HCT116 (cell line): ENCODE data around the gene MALT1. TPM values are rescaled to one million over a fixed set of nuclear protein-coding genes. Genes with fewer than 3 reads are reported as not detected.

Experiments
- ATAC-seq: fragments of 200-7000 bp; cut with Tn5 transposase; 2 replicates; pipeline ENCODE4 v1.9.1; 2020; ENCODE audit warnings: mild to moderate bottlenecking, moderate library complexity
- BruUV-seq: library from RNA; stranded (reverse); fragments of 400-500 nt; replicated peaks from 2 replicates; lab custom pipeline; 2021; lab: Mats Ljungman, UMichigan
- CTCF ChIA-PET: fragments of 300-600 bp; sonication (Branson Sonifier 250); formaldehyde crosslinking; loops from one replicate; lab custom pipeline; 2021; ENCODE audit warnings: antibody characterized with exemption; lab: Charles Lee
- POLR2A ChIA-PET: fragments of 300-600, 350-600 bp; sonication (Branson Sonifier 250); formaldehyde crosslinking; loops from one replicate; lab custom pipeline; 2021; ENCODE audit warnings: antibody characterized with exemption; lab: Charles Lee
- RAD21 ChIA-PET, 2 experiments: fragments of 300-600 bp; sonication (Branson Sonifier 250); formaldehyde crosslinking; loops; one replicate each; lab custom pipeline; 2023; ENCODE audit warnings: low total read pairs in 2 of 2; ENCODE audit not compliant: uncharacterized antibody in 2 of 2, unreplicated experiment in 2 of 2, low non-redundant PET in 1 of 2; lab: Charles Lee
- DNase-seq: peaks from one replicate; pipeline ENCODE4 v3.0.0-alpha.2; 2010; ENCODE audit warnings: low read depth, low spot score
- H2AFZ ChIP-seq: fragments of 200-600 bp; shearing (Covaris generic), sonication (generic); 2 replicates; pipeline ENCODE4 v1.6.1; 2017; ENCODE audit warnings: low read depth, mixed run types, mixed read lengths, antibody characterized with exemption, low read length; ENCODE audit not compliant: poor library complexity, severe bottlenecking
- H3K27ac ChIP-seq: 2 replicates; pipeline ENCODE4 v1.5.1; 2012; ENCODE audit warnings: low read depth, low read length
- H3K27me3 ChIP-seq: fragments of 200-600 bp; sonication (generic); 2 replicates; pipeline ENCODE4 v1.6.1; 2016; ENCODE audit warnings: mixed run types, low read length, mixed read lengths; ENCODE audit not compliant: insufficient read depth
- H3K36me3 ChIP-seq, 2 experiments: fragments of 200-500 bp in 1 of 2; fragments of 200-600 bp in 1 of 2; sonication (Bioruptor generic) in 1 of 2; sonication (generic) in 1 of 2; 2 replicates each; pipeline versions ENCODE4 v1.5.1 to v1.6.1; 2014 to 2016; ENCODE audit warnings: low read length in 2 of 2, inconsistent platforms in 1 of 2, mixed read lengths in 1 of 2, mixed run types in 1 of 2; ENCODE audit not compliant: insufficient read depth in 2 of 2, control insufficient read depth in 1 of 2
- H3K4me1 ChIP-seq, 2 experiments: fragments of 200-600 bp in 1 of 2; sonication (generic) in 1 of 2; 2 replicates each; pipeline versions ENCODE4 v1.5.1 to v1.6.1; 2012 to 2017; ENCODE audit warnings: low read length in 2 of 2, inconsistent platforms in 1 of 2, mild to moderate bottlenecking in 1 of 2, mixed read lengths in 1 of 2, mixed run types in 1 of 2, moderate library complexity in 1 of 2; ENCODE audit not compliant: insufficient read depth in 2 of 2, control insufficient read depth in 1 of 2
- H3K4me2 ChIP-seq: fragments of 200-600 bp; sonication (generic); 2 replicates; pipeline ENCODE4 v1.6.1; 2017; ENCODE audit warnings: mixed run types, low read length, mixed read lengths
- H3K4me3 ChIP-seq, 2 experiments: fragments of 200-600 bp in 1 of 2; sonication (generic) in 1 of 2; replicated peaks in 1 of 2; 2 replicates each; pipeline ENCODE4 v1.5.1; 2011 to 2016; ENCODE audit warnings: low read length in 2 of 2, control low read depth in 1 of 2, low read depth in 1 of 2, mild to moderate bottlenecking in 1 of 2, mixed read lengths in 1 of 2, mixed run types in 1 of 2
- H3K79me2 ChIP-seq: fragments of 200-600 bp; sonication (generic); 2 replicates; pipeline ENCODE4 v1.6.1; 2017; ENCODE audit warnings: mild to moderate bottlenecking, mixed run types, low read length, moderate library complexity, mixed read lengths; ENCODE audit not compliant: insufficient read depth
- H3K9ac ChIP-seq: fragments of 200-600 bp; sonication (generic); 2 replicates; pipeline ENCODE4 v1.6.1; 2016; ENCODE audit warnings: low read length, mixed read lengths
- H3K9me2 ChIP-seq: fragments of 200-600 bp; sonication (generic), shearing (Covaris generic); 2 replicates; pipeline ENCODE4 v1.6.1; 2017; ENCODE audit warnings: mixed run types, mild to moderate bottlenecking, moderate library complexity; ENCODE audit not compliant: insufficient read depth
- H3K9me3 ChIP-seq, 2 experiments: fragments of 200-500 bp in 1 of 2; fragments of 200-600 bp in 1 of 2; sonication (Bioruptor generic) in 1 of 2; sonication (generic) in 1 of 2; 2 replicates each; pipeline ENCODE4 v1.6.1; 2014 to 2017; ENCODE audit warnings: low read length in 2 of 2, mixed read lengths in 2 of 2, inconsistent platforms in 1 of 2, low read depth in 1 of 2, mild to moderate bottlenecking in 1 of 2, mixed run types in 1 of 2, moderate library complexity in 1 of 2; ENCODE audit not compliant: control insufficient read depth in 1 of 2, insufficient read depth in 1 of 2
- H4K20me1 ChIP-seq: fragments of 200-600 bp; sonication (generic), shearing (Covaris generic); 2 replicates; pipeline ENCODE4 v1.6.1; 2017; ENCODE audit warnings: mixed run types, mild to moderate bottlenecking, moderate library complexity; ENCODE audit not compliant: insufficient read depth
- CBX3 ChIP-seq: IDR thresholded peaks from 2 replicates; pipeline ENCODE4 v1.6.1; 2012; ENCODE audit warnings: low read depth
- EGR1 ChIP-seq: IDR thresholded peaks from 2 replicates; pipeline ENCODE4 v1.6.1; 2012; ENCODE audit warnings: low read depth
- EZH2 ChIP-seq: fragments of 200-600 bp; sonication (generic); IDR thresholded peaks from 2 replicates; pipeline ENCODE4 v1.6.1; 2017; ENCODE audit warnings: antibody characterized with exemption, mixed run types
- FOSL1 ChIP-seq: IDR thresholded peaks from 2 replicates; pipeline ENCODE4 v1.6.1; 2012; ENCODE audit warnings: low read depth
- POLR2A ChIP-seq: IDR thresholded peaks from 2 replicates; pipeline ENCODE4 v1.7.0; 2011; ENCODE audit warnings: borderline replicate concordance; ENCODE audit not compliant: insufficient read depth, insufficient read length; ENCODE audit errors: extremely low read depth
- POLR2AphosphoS5 ChIP-seq: IDR thresholded peaks from 2 replicates; pipeline ENCODE4 v1.6.1; 2011; ENCODE audit warnings: mild to moderate bottlenecking, low read depth, low read length, moderate library complexity
- RAD21 ChIP-seq: IDR thresholded peaks from 2 replicates; pipeline ENCODE4 v1.6.1; 2012; ENCODE audit warnings: low read depth, mild to moderate bottlenecking
- SP1 ChIP-seq: IDR thresholded peaks from 2 replicates; pipeline ENCODE4 v1.6.1; 2012; ENCODE audit warnings: low read depth
- ZFX ChIP-seq: fragments of 450-650 bp; IDR thresholded peaks from 2 replicates; pipeline ENCODE4 v1.6.1; 2017
- intact Hi-C: fragments of 100-400 bp; cut with micrococcal nuclease; formaldehyde crosslinking; loops from 2 replicates; pipeline ENCODE4 v1.10.0; 2022
- total RNA-seq: library from RNA; stranded (reverse); gene quantifications from one replicate; pipeline ENCODE4 v1.2.1, GENCODE V29; 2021; ENCODE audit not compliant: unreplicated experiment
- TF ChIP-seq, protein P1 (sequence below), 3 experiments: fragments of 200-600 bp in 1 of 3; sonication (generic) in 1 of 3; IDR thresholded peaks in 2 of 3; conservative IDR thresholded peaks in 1 of 3; 2 replicates each; pipeline ENCODE4 v1.5.1; 2012 to 2017; ENCODE audit warnings: low read depth in 2 of 3, low read length in 2 of 3, antibody characterized with exemption in 1 of 3, borderline replicate concordance in 1 of 3, control low read depth in 1 of 3, mild to moderate bottlenecking in 1 of 3, mixed read lengths in 1 of 3, mixed run types in 1 of 3, moderate library complexity in 1 of 3; ENCODE audit not compliant: insufficient read depth in 1 of 3
- TF ChIP-seq, protein P2 (sequence below): IDR thresholded peaks from 2 replicates; pipeline ENCODE4 v1.6.1; 2011; ENCODE audit warnings: mild to moderate bottlenecking, low read length, moderate library complexity; ENCODE audit not compliant: insufficient replicate concordance; ENCODE audit errors: extremely low read depth
- TF ChIP-seq, protein P3 (sequence below): IDR thresholded peaks from 2 replicates; pipeline ENCODE4 v1.6.1; 2012
- TF ChIP-seq, protein P4 (sequence below): IDR thresholded peaks from 2 replicates; pipeline ENCODE4 v1.6.1; 2012; ENCODE audit warnings: low read depth

The MALT1 gene
- total RNA-seq, 1 experiment from 2014 or later, result 41.1 TPM

DNA sequence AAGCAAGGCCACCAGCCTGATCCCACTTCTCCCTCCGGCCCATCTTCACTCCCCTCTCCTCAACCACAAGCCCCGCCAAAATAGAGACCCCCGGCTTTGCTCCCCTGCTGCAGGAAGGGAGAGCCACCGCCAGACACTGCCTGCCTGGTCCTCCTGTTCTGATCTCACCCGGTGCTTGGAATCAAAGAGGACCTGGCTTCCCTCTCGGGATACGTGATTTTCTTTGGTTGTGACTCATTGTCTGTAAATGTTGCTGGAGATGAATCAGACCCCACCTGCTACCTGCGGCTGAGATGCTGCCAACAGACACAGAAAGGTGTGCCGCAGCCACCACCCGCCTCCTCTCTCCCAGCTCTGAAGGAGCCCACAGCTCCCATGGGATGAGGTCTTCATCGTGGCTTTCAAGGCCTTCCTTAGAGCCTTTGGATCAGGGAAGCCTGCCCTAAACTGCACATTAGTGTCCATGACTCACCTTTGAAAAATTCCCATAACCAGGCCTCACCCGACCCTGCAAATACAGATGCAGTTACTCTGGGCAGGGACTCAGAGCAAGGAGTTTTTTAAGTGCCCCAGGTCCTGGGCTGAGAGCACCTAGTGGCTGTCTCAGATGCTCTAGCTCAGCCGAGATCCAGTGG lies 114.0 kb downstream of the MALT1 start (continued):
- TF ChIP-seq ZFX (no peak), POLR2A (no peak), EGR1 (no peak)
- TF ChIP-seq, protein P1, sequence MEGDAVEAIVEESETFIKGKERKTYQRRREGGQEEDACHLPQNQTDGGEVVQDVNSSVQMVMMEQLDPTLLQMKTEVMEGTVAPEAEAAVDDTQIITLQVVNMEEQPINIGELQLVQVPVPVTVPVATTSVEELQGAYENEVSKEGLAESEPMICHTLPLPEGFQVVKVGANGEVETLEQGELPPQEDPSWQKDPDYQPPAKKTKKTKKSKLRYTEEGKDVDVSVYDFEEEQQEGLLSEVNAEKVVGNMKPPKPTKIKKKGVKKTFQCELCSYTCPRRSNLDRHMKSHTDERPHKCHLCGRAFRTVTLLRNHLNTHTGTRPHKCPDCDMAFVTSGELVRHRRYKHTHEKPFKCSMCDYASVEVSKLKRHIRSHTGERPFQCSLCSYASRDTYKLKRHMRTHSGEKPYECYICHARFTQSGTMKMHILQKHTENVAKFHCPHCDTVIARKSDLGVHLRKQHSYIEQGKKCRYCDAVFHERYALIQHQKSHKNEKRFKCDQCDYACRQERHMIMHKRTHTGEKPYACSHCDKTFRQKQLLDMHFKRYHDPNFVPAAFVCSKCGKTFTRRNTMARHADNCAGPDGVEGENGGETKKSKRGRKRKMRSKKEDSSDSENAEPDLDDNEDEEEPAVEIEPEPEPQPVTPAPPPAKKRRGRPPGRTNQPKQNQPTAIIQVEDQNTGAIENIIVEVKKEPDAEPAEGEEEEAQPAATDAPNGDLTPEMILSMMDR (IDR thresholded peaks at IDR 0.05 in 2 of 3, conservative IDR thresholded peaks at IDR 0.05 in 1 of 3; ENCODE audit: borderline replicate concordance in 1 of 3, insufficient read depth in 1 of 3, low read depth in 2 of 3, low read length in 2 of 3), result peak in 1 of 3 experiments; percentile 39; a peak in 2 of 6 replicates
- TF ChIP-seq, protein P2, sequence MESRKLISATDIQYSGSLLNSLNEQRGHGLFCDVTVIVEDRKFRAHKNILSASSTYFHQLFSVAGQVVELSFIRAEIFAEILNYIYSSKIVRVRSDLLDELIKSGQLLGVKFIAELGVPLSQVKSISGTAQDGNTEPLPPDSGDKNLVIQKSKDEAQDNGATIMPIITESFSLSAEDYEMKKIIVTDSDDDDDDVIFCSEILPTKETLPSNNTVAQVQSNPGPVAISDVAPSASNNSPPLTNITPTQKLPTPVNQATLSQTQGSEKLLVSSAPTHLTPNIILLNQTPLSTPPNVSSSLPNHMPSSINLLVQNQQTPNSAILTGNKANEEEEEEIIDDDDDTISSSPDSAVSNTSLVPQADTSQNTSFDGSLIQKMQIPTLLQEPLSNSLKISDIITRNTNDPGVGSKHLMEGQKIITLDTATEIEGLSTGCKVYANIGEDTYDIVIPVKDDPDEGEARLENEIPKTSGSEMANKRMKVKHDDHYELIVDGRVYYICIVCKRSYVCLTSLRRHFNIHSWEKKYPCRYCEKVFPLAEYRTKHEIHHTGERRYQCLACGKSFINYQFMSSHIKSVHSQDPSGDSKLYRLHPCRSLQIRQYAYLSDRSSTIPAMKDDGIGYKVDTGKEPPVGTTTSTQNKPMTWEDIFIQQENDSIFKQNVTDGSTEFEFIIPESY, result peak; percentile 41

DNA sequence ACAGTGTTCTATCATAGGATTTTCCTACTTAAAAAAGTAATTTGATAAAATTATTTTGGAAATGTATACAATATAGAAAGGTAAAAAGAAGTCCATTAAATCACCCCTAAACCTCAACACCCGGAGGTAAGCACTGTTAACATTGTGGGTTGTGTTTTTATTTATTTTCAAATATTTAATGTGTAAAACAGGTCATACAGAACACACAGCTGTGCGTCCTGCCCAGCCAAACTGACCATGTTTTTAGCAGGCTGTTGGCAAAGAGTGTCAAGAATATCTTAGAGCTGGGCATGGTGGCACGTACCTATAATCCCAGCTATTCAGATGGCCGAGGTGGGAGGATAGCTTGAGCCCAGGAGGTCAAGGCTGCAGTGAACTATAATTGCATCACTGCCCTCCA lies 114.6 kb downstream of the MALT1 start:
- H3K79me2 ChIP-seq, result no peaks in the 10 kb centered on the region
- no peaks in the 10 kb centered on the region for H4K20me1 ChIP-seq
- H3K4me2 ChIP-seq, result peak overlapping the region; percentile 44
- ChIA-PET POLR2A (no interaction called here), CTCF (interaction anchor here (1.2 to 1.8 kb wide), 4 partner anchors 16 to 284 kb away, joined by 3 to 7 read pairs (median 4); no protein-coding TSS in a partner anchor), RAD21 (no interaction called here)
- no peaks in the 10 kb centered on the region for H3K9me2 ChIP-seq
- H3K27me3 ChIP-seq, result peaks cover 53% of the 10 kb centered on the region
- H3K36me3 ChIP-seq, result no peaks in the 10 kb centered on the region
- BruUV-seq, result no TSS peak
- H3K4me3 ChIP-seq, result no peak overlapping the region
- ATAC-seq (no peak), DNase-seq (no peak)
- H3K27ac ChIP-seq, result no peak overlapping the region
- intact Hi-C loops, result loop anchor here (5.0 kb wide), 2 partner anchors 76 to 616 kb away; partner anchors contain the start of gene ZNF532
- peaks cover 12 to 25% of the 10 kb centered on the region in 2 experiments for H3K4me1 ChIP-seq
- no peaks in the 10 kb centered on the region for H3K9me3 ChIP-seq
- H3K9ac ChIP-seq, result no peak overlapping the region
- H2AFZ ChIP-seq, result no peak overlapping the region
- TF ChIP-seq RAD21 (no peak), FOSL1 (no peak), EZH2 (no peak), SP1 (no peak), POLR2A (no peak), POLR2AphosphoS5 (no peak), CBX3 (no peak)
- TF ChIP-seq, protein P3, sequence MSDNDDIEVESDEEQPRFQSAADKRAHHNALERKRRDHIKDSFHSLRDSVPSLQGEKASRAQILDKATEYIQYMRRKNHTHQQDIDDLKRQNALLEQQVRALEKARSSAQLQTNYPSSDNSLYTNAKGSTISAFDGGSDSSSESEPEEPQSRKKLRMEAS, result no peak
- TF ChIP-seq, protein P2, result no peak
- TF ChIP-seq, protein P4, sequence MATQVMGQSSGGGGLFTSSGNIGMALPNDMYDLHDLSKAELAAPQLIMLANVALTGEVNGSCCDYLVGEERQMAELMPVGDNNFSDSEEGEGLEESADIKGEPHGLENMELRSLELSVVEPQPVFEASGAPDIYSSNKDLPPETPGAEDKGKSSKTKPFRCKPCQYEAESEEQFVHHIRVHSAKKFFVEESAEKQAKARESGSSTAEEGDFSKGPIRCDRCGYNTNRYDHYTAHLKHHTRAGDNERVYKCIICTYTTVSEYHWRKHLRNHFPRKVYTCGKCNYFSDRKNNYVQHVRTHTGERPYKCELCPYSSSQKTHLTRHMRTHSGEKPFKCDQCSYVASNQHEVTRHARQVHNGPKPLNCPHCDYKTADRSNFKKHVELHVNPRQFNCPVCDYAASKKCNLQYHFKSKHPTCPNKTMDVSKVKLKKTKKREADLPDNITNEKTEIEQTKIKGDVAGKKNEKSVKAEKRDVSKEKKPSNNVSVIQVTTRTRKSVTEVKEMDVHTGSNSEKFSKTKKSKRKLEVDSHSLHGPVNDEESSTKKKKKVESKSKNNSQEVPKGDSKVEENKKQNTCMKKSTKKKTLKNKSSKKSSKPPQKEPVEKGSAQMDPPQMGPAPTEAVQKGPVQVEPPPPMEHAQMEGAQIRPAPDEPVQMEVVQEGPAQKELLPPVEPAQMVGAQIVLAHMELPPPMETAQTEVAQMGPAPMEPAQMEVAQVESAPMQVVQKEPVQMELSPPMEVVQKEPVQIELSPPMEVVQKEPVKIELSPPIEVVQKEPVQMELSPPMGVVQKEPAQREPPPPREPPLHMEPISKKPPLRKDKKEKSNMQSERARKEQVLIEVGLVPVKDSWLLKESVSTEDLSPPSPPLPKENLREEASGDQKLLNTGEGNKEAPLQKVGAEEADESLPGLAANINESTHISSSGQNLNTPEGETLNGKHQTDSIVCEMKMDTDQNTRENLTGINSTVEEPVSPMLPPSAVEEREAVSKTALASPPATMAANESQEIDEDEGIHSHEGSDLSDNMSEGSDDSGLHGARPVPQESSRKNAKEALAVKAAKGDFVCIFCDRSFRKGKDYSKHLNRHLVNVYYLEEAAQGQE, result no peak
